PC-3 (cell line): Measurements from ENCODE around the gene SELENOF. TPM values are rescaled to one million over a fixed set of nuclear protein-coding genes. Genes with fewer than 3 reads are reported as not detected.
"Not testable (repeated sequence)": the region's sequence is repeated elsewhere in the genome, so short reads cannot be mapped to it uniquely, and the experiment has no call there.

Experiments
- ATAC-seq: fragments of 200-7000 bp; cut with Tn5 transposase; 2 replicates; pipeline ENCODE4 v1.9.1; 2020; ENCODE audit warnings: mild to moderate bottlenecking, moderate library complexity
- BruUV-seq: library from RNA; stranded (reverse); fragments of 400-500 nt; replicated peaks from 2 replicates; lab custom pipeline; 2021; lab: Mats Ljungman, UMichigan
- CTCF ChIA-PET: fragments of 300-600 bp; sonication (Branson Sonifier 250); formaldehyde crosslinking; loops from one replicate; lab custom pipeline; 2022; ENCODE audit warnings: antibody characterized with exemption; lab: Charles Lee
- POLR2A ChIA-PET: fragments of 300-600 bp; sonication (Branson Sonifier 250); formaldehyde crosslinking; loops from one replicate; lab custom pipeline; 2022; ENCODE audit warnings: antibody characterized with exemption; ENCODE audit not compliant: unreplicated experiment; lab: Charles Lee
- DNase-seq: peaks from one replicate; pipeline ENCODE4 v3.0.0-alpha.2; 2015
- H2AFZ ChIP-seq: fragments of 300-600 bp; sonication (generic); 2 replicates; pipeline ENCODE4 v1.6.0; 2016; ENCODE audit warnings: antibody characterized with exemption, low read length
- H3F3A ChIP-seq: fragments of 300-600 bp; sonication (generic); one replicate; pipeline ENCODE4 v1.6.0; 2017; ENCODE audit warnings: antibody characterized with exemption, low read length, control low read depth, mild to moderate bottlenecking; ENCODE audit not compliant: unreplicated experiment
- H3K27ac ChIP-seq: fragments of 300-600 bp; sonication (generic); 2 replicates; pipeline ENCODE4 v1.5.1; 2016; ENCODE audit warnings: mild to moderate bottlenecking, low read length
- H3K27me3 ChIP-seq: fragments of 300-600 bp; sonication (generic); 2 replicates; pipeline ENCODE4 v1.6.1; 2016; ENCODE audit warnings: low read length, mixed read lengths
- H3K36me3 ChIP-seq: fragments of 300-600 bp; sonication (generic); 2 replicates; pipeline ENCODE4 v1.6.1; 2016; ENCODE audit warnings: low read depth, mixed run types, low read length, mixed read lengths
- H3K4me1 ChIP-seq: fragments of 300-600 bp; sonication (generic); 2 replicates; pipeline ENCODE4 v1.5.1; 2016; ENCODE audit warnings: low read length; ENCODE audit not compliant: insufficient read depth
- H3K4me2 ChIP-seq: fragments of 300-600 bp; sonication (generic); 2 replicates; pipeline ENCODE4 v1.6.0; 2016; ENCODE audit warnings: low read length
- H3K4me3 ChIP-seq: fragments of 300-600 bp; sonication (generic); 2 replicates; pipeline ENCODE4 v1.5.1; 2016; ENCODE audit warnings: mild to moderate bottlenecking, low read length, mixed read lengths
- H3K79me2 ChIP-seq: fragments of 300-600 bp; sonication (generic); 2 replicates; pipeline ENCODE4 v1.6.1; 2017; ENCODE audit warnings: low read length, mixed read lengths
- H3K9ac ChIP-seq: fragments of 300-600 bp; sonication (generic); 2 replicates; pipeline ENCODE4 v1.6.0; 2016; ENCODE audit warnings: mild to moderate bottlenecking, low read length
- H3K9me2 ChIP-seq: fragments of 300-600 bp; sonication (generic); replicated peaks from 2 replicates; pipeline ENCODE4 v1.6.1; 2016; ENCODE audit warnings: mixed run types, low read length, mixed read lengths
- H3K9me3 ChIP-seq: fragments of 300-600 bp; sonication (generic); 2 replicates; pipeline ENCODE4 v1.6.1; 2016; ENCODE audit warnings: low read length, mixed read lengths
- H4K20me1 ChIP-seq: fragments of 300-600 bp; sonication (generic); 2 replicates; pipeline ENCODE4 v1.6.1; 2016; ENCODE audit warnings: low read length, mixed read lengths
- CTCF ChIP-seq: fragments of 300-600 bp; sonication (generic); conservative IDR thresholded peaks from 2 replicates; pipeline ENCODE4 v1.5.1; 2017; ENCODE audit warnings: antibody characterized with exemption, low read depth, mild to moderate bottlenecking, low read length
- EZH2 ChIP-seq: fragments of 300-600 bp; sonication (generic); IDR thresholded peaks from one replicate; pipeline ENCODE4 v1.6.1; 2017; ENCODE audit warnings: antibody characterized with exemption, mild to moderate bottlenecking, low read length; ENCODE audit not compliant: unreplicated experiment
- EZH2phosphoT487 ChIP-seq: fragments of 300-600 bp; sonication (generic); IDR thresholded peaks from 2 replicates; pipeline ENCODE4 v1.6.1; 2018; ENCODE audit warnings: mild to moderate bottlenecking, antibody characterized with exemption, low read length, borderline replicate concordance
- intact Hi-C: fragments of 100-400 bp; cut with micrococcal nuclease; formaldehyde crosslinking; loops from 2 replicates; pipeline ENCODE4 v1.9.0; 2023
- total RNA-seq: library from RNA; depleted of rRNA; stranded (reverse); fragments of >200 nt; gene quantifications from 2 replicates; pipeline ENCODE4 v1.2.3, GENCODE V29; 2014

SELENOF gene
- total RNA-seq, 1 experiment from 2014 or later: 174 TPM

DNA sequence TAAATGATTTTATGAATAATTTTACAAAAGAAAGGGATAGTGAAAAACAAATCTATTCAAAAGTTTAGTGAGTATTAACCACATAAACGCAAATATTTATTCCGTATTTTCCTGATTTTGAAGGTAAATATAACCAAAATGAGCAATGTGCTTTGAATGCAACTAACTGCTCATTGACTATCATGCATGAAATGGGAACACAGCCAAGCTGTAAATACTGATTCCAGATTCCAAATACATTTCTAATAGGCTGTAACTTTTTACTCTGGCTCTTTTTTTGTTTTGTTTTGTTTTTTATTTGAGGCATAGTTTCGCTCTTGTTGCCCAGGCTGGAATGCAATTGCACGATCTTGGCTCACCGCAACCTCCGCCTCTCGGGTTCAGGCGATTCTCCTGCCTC lies 41.8 kb downstream of the SELENOF start:
- Histone ChIP-seq H3K27me3 (no peaks in the 10 kb centered on the region), H3K79me2 (0 out of 2 replicates have a peak, but pooled peaks cover 3% of the 10 kb centered on the region), H3K27ac (peak overlapping the region; percentile 53), H3K4me1 (peaks cover 21% of the 10 kb centered on the region), H3K9ac (no peak overlapping the region), H4K20me1 (no peaks in the 10 kb centered on the region), H2AFZ (0 out of 2 replicates have a peak overlapping the region, but pooled peaks have one; percentile 16), H3K4me3 (peak overlapping the region; percentile 57), H3K9me2 (no peaks in the 10 kb centered on the region), H3K36me3 (0 out of 2 replicates have a peak, but pooled peaks cover 1% of the 10 kb centered on the region), H3F3A (no peaks in the 10 kb centered on the region), H3K4me2 (peak overlapping the region; percentile 57), H3K9me3 (no peaks in the 10 kb centered on the region)
- ChIA-PET CTCF (interaction anchor here (0.6 kb wide), 2 partner anchors 40 to 170 kb away, joined by 3 to 5 read pairs; no protein-coding TSS in a partner anchor), POLR2A (interaction anchor here (0.6 kb wide), 1 partner anchor 22 kb away, joined by 5 read pairs; no protein-coding TSS in a partner anchor)
- no peak for TF ChIP-seq EZH2phosphoT487
- TF ChIP-seq CTCF: no peak
- no peak for TF ChIP-seq EZH2
- intact Hi-C loops: loop anchor here (5.0 kb wide), 1 partner anchor 40 kb away; the partner anchor contains the start of genes HS2ST1 and SELENOF
- BruUV-seq: no TSS peak
- ATAC-seq: peak; percentile 65
- DNase-seq: peak; percentile 90

GRCh38 chr1:86871001-86871400 lies 42.9 kb downstream of the SELENOF start:
- Histone ChIP-seq H3K27me3 (no peaks in the 10 kb centered on the region), H3K27ac (peak overlapping the region; percentile 53; the same call in 1 of the 2 replicates), H4K20me1 (no peaks in the 10 kb centered on the region), H3K79me2 (0 out of 2 replicates have a peak, but pooled peaks cover 3% of the 10 kb centered on the region), H2AFZ (no peak overlapping the region), H3K9ac (no peak overlapping the region), H3K9me3 (no peaks in the 10 kb centered on the region), H3K36me3 (no peaks in the 10 kb centered on the region), H3K4me2 (peak overlapping the region; percentile 57; the same call in 1 of the 2 replicates), H3F3A (no peaks in the 10 kb centered on the region), H3K9me2 (no peaks in the 10 kb centered on the region), H3K4me1 (peaks cover 21% of the 10 kb centered on the region), H3K4me3 (no peak overlapping the region)
- ChIA-PET CTCF (no interaction called here), POLR2A (no interaction called here)
- TF ChIP-seq EZH2: no peak
- TF ChIP-seq CTCF: no peak
- TF ChIP-seq EZH2phosphoT487: no peak
- no peak for DNase-seq
- no peak for ATAC-seq
- intact Hi-C loops: loop anchor here (5.0 kb wide), 1 partner anchor 41 kb away; the partner anchor contains the start of genes HS2ST1 and SELENOF
- BruUV-seq: no TSS peak

DNA sequence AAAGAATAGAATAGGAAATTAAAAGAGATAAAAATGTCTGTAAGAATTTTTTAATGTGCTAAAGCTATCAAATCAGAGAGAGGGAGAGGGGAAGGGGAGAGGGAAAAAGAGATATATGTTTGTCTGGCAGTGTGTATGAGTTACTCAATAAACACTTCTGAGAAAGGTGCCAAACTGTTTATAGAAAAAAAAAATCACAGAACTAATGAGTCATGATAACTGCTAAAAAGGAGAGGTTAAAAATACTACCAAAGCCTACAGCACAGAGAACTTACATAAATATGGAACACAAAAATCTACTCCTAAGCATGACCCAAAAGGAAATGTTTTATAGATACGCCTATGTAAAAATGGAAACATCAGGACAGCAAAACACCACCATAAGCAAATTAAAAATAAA lies 45.4 kb downstream of the SELENOF start:
- no peak overlapping the region for H3K27ac ChIP-seq
- no peaks in the 10 kb centered on the region for H3K9me3 ChIP-seq
- no peak for DNase-seq
- H3K9me2 ChIP-seq: no peaks in the 10 kb centered on the region
- H4K20me1 ChIP-seq: no peaks in the 10 kb centered on the region
- H3K4me1 ChIP-seq: peaks cover 21% of the 10 kb centered on the region
- H3K9ac ChIP-seq: no peak overlapping the region
- 0 out of 2 replicates have a peak, but pooled peaks cover 3% of the 10 kb centered on the region for H3K79me2 ChIP-seq
- no TSS peak for BruUV-seq
- H2AFZ ChIP-seq: no peak overlapping the region
- H3K36me3 ChIP-seq: 0 out of 2 replicates have a peak, but pooled peaks cover under 1% of the 10 kb centered on the region
- H3F3A ChIP-seq: no peaks in the 10 kb centered on the region
- POLR2A ChIA-PET: no interaction called here
- H3K27me3 ChIP-seq: no peaks in the 10 kb centered on the region
- intact Hi-C loops: no loop called here
- CTCF ChIA-PET: no interaction called here
- no peak overlapping the region for H3K4me2 ChIP-seq
- ATAC-seq: no peak
- H3K4me3 ChIP-seq: no peak overlapping the region
- no peak for TF ChIP-seq EZH2
- TF ChIP-seq CTCF: no peak
- no peak for TF ChIP-seq EZH2phosphoT487

GRCh38 chr1:86867278-86867677 lies 46.6 kb downstream of the SELENOF start:
- H4K20me1 ChIP-seq, H3K36me3 ChIP-seq, BruUV-seq, CTCF ChIA-PET, H2AFZ ChIP-seq, ATAC-seq, H3K9ac ChIP-seq, H3K79me2 ChIP-seq, H3K9me3 ChIP-seq, H3K27ac ChIP-seq, intact Hi-C loops, H3K4me3 ChIP-seq, POLR2A ChIA-PET, DNase-seq, H3K9me2 ChIP-seq, H3K4me2 ChIP-seq, H3F3A ChIP-seq, H3K27me3 ChIP-seq: not testable (repeated sequence)
- peaks cover 16% of the 10 kb centered on the region for H3K4me1 ChIP-seq
